DMS79 treated with DMSO at 0.1 percent for 48 hours (cell line): Measurements from ENCODE around the gene TP73.

Experiments
- DNase-seq: peaks from one replicate; lab custom pipeline; 2025; lab: John Stamatoyannopoulos, UW

Gene TP73

GRCh38 chr1:3651930-3652547 lies at the start of gene TP73:
TSS of gene TP73 (plus strand) at chr1:3652516. CDS start at chr1:3682366, 29,850 bp downstream.
- DNase-seq, result peak; percentile 38

GRCh38 chr1:3603156-3603555 lies 49.2 kb upstream of the TP73 start:
- no peak for DNase-seq

GRCh38 chr1:3603571-3604467 lies 48.5 kb upstream of the TP73 start:
- DNase-seq, result no peak

- no peak for DNase-seq
These were observed 47.8 kb upstream of the TP73 start for GRCh38 chr1:3604468-3604974.

DNA sequence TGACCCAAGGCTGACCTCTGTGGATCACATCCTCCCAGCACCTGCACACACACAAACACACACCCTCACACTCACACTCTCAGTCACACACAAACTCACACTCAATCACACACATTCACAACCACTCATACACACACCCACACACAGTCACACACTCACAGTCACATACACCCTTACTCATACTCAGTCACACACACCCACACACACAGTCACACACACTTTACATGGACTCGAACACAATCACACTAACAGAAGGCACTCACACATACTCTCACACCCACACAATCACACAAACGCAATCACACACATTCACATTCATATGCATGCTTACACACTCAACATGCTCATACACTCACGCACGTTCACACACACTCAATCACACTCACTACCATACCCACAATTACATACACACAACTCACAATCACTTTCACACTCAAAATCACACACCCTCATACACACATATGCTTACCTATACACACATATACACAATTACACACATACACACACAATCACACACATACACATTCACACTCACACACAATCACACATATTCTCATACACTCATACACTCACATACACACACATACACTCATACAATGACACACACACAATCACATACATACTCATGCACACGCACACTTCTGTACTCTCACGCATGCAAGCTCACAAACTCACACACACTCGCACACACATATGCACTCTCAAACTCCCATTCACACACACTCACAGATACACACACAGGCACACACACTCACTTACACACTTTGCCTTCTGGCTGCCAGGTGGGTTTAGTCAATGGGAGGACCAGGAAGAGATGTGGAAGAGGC lies 47.1 kb upstream of the TP73 start:
- DNase-seq, result no peak

DNA sequence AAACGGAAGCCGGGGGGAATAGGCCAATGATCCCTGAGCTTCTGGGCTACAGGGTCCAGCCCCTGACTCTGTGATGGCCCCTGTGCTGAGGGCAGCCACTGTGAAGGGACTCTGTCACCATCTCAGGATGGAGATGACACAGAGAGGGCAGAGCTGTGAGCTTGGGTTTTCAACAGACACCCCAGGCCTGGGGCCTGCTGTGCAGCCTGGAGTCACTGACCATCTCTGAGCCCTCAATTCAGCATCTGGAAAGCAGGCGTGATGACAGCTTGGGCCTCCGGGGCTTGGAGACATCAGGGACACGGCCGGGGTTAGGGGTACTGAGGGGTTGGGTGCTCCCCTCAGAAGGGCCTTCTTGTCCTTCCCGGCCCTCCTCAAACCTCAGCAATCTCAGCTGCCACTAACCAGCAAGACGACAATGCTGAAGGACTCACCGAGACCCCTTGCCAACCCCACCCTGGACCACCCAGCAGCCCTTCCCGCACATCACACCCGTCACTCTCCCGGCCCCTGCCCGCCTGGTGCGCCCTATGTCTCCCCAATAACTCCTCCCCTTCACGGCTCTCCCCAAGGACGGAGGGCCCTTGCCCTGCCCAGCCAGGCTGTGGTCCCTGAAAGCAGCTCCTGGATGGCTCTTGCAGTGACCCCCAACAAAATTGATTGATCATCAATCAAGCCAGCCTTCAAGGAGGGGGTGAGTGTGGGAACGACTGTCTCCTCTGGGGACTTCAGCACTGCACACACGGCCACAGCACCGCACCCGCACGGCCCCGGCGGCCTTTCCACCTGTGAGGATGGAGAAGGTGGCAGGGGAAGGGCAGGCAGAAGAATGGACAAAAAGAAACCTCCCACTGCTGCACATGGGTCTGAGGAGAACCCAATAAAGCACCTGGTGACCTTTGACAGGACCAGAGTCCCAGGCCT lies 45.3 kb upstream of the TP73 start:
- DNase-seq, result no peak

GRCh38 chr1:3607703-3608065 lies 44.6 kb upstream of the TP73 start:
- no peak for DNase-seq

GRCh38 chr1:3608154-3608553 lies 44.2 kb upstream of the TP73 start:
- DNase-seq, result no peak

DNA sequence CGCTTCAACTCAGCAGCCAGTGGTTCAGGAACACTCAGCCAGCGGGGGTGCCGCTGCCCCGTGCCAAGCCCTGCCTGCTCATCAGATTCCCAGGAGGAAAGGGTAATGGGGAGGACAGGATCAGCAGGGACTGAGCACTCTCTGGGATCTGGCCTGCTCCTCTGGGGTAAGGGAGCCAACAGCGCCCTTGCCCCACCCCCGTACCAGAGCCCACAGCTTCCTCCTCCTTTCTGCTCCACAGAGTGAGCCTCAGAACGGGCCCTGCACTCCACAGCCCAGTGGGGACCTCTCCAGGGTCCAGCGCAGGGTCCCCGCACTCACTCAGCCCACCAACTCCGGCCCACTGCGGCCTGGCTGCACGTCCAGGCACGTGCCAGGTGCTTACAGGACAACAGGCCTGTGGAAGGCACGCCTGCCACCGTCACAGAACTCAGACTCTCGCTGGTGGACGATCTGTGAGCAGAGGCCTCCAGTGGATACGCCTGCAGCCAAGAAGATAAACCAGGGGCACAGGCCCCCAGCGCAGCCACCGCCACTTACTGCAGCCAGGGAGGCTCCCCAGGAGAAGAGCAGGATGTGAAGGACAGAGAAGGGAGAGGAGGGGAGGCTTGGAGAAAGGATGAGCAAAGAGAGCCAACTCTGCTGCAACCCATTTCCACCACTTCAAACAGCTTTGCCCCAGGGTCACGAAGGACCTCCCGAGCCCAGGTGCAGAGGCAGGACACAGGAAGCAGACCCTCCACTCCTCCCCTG lies 43.1 kb upstream of the TP73 start:
- DNase-seq, result peak; percentile 58

DNA sequence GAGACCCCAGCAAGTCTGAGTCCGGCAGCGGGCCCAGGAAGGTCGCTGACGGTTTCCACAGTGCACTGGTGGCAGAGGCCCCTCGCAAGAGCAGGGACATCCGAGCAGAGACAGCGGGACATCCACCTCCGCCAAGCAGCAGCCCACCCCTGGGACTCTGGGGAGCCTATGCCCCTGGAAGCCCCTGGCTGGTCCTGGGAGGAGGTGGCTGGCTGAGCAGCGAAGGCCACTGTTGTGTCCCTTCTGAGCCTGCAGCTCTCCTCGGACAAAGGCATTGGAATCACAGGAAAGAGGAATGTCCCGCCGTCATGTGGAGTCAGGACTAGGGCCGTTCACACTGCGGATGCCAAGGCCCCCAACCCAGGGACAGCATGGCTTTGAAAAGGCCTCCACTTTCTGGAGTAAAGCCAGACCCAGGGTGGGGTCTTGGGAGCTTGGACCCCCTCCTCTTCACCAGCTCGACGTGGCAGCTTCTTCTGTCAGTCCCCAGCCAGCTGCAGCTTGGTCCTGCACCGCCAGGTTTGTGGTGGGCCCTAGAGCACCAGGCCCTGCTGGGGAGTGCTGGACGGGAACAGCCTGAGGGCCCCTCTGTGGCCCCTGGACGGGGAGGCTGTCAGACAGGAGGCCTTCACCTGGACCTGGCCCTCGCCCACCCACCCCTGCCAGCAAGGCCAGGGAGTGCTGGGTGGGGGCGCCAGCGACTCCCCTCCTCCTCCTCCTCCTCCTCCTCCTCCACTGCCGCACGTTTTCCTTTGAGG lies 42.4 kb upstream of the TP73 start:
- no peak for DNase-seq

GRCh38 chr1:3610527-3611169 lies 41.7 kb upstream of the TP73 start:
- peak; percentile 86 for DNase-seq

GRCh38 chr1:3611170-3612019 lies 40.9 kb upstream of the TP73 start, which contains the start of gene MEGF6:
TSS of gene MEGF6 (minus strand) at chr1:3611508. CDS start at chr1:3611268, 240 bp downstream.
- DNase-seq, result peak; percentile 52

GRCh38 chr1:3612123-3612522 lies 40.2 kb upstream of the TP73 start:
- DNase-seq, result no peak

DNA sequence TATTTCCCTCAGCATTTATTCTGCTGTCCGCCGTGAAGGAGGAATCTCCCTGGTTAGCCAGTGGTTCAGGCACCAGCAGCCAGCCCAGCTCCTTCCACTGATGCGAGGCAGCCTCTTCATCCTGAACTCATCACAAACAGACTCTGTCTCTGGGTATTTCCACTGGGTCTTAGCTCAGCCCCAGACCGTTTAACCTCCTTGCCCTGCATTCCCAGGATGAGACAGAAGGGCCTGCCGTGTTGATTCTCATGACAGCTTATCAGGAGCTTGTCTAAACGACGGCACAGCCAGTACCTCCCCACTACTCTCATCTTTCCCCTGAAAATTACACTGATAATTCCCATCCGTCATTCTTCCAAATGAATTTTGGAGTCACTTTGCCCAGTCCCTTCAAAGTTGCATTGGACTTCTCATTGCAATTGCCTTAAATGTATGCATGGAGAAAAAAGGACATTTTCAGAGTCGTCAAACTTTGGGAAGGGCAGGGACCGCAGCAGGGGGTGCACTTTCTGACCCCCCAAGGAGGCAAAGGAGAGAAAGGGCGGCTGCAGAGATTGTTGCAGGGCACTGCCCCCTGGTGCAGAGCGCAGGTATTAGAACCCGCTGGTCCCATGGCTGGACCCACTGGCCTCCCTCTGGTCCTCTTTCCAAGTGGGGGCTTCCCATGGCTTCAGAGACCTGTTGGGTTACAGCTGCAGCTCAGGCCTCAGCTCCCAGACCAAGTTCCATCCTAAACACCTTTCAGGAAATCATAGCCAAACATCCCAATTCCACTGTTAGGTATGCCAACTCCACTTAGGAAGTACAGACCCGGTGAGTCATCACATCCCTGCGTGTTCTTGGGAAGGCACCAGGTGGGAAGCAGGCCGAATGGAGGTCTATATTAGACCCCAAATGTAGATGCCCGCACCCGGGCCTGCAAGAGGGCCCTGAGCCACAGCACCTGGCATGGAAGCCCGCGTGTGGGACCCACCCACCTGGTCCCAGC lies 37.3 kb upstream of the TP73 start:
- DNase-seq, result no peak

- DNase-seq, result no peak
These were observed 35.5 kb upstream of the TP73 start for GRCh38 chr1:3616861-3617260.

DNA sequence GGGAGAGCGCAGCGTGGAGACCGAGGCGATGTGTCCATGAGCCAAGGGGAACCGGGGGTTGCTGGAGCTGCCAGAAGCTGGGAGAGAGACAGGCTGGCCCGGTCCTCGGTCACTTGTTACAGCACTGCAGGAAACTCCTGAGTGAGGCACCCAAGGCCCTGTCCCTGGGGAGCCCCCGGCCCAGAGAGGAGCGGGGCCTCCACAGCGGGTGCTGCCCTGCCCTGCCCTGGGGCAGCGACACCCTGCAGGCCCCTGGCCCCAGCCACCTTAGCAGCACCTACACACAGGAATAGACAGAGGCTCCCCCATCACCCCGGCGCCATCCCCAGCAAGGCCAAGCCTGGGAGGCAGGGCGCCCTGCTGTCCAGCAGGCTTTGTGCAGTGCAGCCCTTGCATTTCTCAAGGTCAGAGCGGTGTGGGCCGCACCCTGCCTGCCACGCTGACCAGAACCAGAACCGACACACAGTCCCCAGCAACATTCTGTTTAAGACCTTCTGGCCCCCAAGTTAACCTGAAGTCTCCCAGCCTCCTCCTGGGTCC lies 34.4 kb upstream of the TP73 start:
- no peak for DNase-seq

- DNase-seq, result no peak
These were observed 33.8 kb upstream of the TP73 start for GRCh38 chr1:3618531-3618880.
